ENCODE results near the gene LIN37.
"Not testable (repeated sequence)": the region's sequence is repeated elsewhere in the genome, so short reads cannot be mapped to it uniquely, and the experiment has no call there.

Gene LIN37

DNA sequence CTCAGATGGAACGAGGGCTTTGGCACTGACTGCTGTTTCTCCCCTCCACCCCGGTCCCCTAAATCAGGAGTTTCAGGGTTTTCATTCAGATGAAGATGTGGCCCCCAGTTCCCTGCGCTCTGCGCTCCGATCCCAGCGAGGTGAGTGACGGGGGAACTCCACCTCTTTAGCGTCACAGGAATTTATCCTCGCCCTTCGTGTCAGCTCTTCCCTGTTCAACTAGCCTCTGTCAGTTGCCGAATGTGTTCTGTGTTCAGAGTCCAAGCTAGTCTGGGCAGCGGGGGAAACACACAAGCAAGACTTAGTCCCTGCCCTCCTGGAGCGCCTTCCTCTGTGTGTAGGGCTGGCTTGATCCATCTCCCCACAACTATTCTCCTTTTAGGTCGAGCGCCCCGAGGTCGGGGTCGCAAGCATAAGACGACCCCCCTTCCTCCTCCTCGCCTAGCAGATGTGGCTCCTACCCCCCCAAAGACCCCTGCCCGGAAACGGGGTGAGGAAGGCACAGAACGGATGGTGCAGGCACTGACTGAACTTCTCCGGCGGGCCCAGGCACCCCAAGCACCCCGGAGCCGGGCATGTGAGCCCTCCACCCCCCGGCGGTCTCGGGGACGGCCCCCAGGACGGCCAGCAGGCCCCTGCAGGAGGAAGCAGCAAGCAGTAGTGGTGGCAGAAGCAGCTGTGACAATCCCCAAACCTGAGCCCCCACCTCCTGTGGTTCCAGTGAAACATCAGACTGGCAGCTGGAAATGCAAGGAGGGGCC lies 28.8 kb upstream of the LIN37 start:
- DNase-seq (ENCODE audit: low read depth in 2 of 2), result no peak

DNA sequence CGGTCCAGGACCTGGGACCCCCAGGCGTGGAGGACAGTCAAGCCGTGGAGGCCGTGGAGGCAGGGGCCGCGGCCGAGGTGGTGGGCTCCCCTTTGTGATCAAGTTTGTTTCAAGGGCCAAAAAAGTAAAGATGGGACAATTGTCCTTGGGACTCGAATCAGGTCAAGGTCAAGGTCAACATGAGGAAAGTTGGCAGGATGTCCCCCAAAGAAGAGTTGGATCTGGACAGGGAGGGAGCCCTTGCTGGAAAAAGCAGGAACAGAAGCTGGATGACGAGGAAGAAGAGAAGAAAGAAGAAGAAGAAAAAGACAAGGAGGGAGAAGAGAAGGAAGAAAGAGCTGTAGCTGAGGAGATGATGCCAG lies 28.2 kb upstream of the LIN37 start:
- DNase-seq (ENCODE audit: low read depth in 2 of 2), result no peak

DNA sequence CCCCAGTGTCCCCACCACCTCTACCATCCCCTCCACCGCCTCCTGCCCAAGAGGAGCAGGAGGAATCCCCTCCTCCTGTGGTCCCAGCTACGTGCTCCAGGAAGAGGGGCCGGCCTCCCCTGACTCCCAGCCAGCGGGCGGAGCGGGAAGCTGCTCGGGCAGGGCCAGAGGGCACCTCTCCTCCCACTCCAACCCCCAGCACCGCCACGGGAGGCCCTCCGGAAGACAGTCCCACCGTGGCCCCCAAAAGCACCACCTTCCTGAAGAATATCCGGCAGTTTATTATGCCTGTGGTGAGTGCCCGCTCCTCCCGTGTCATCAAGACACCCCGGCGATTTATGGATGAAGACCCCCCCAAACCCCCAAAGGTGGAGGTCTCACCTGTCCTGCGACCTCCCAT lies 27.7 kb upstream of the LIN37 start:
- no peak for DNase-seq (ENCODE audit: low read depth in 2 of 2)

DNA sequence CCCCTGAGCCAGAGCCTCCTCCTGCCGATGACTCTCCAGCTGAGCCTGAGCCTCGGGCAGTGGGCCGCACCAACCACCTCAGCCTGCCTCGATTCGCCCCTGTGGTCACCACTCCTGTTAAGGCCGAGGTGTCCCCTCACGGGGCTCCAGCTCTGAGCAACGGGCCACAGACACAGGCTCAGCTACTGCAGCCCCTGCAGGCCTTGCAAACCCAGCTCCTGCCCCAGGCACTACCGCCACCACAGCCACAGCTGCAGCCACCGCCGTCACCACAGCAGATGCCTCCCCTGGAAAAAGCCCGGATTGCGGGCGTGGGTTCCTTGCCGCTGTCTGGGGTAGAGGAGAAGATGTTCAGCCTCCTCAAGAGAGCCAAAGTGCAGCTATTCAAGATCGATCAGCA lies 27.0 kb upstream of the LIN37 start:
- no peak for DNase-seq (ENCODE audit: low read depth in 2 of 2)

DNA sequence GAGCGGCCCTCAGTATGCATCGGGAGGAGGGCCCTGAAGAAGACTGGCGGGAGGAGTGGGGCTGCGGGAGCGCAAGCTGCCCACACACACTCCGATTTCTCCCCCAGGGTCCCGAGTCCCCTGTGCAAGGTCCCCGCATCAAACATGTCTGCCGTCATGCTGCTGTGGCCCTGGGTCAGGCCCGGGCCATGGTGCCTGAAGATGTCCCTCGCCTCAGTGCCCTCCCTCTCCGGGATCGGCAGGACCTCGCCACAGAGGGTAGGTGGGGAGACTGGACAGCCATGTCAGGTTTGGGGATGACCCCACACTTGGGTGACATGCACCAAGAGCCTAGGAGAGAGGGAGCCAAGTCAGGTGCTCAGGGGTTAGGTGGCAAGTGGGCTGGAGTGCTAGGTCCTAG lies 25.9 kb upstream of the LIN37 start:
- no peak for DNase-seq (ENCODE audit: low read depth in 2 of 2)

DNA sequence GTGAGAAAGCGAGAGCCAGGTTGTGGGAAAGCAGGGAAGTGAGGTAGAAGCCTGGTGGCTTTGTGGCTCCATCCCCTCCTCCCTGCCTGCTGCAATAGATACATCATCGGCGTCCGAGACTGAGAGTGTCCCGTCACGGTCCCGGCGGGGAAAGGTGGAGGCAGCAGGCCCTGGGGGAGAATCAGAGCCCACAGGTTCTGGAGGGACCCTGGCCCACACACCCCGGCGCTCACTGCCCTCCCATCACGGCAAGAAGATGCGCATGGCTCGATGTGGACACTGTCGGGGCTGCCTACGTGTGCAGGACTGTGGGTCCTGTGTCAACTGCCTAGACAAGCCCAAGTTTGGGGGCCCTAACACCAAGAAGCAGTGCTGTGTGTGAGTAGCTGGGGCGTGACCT lies 25.5 kb upstream of the LIN37 start:
- DNase-seq (ENCODE audit: low read depth in 2 of 2), result no peak

DNA sequence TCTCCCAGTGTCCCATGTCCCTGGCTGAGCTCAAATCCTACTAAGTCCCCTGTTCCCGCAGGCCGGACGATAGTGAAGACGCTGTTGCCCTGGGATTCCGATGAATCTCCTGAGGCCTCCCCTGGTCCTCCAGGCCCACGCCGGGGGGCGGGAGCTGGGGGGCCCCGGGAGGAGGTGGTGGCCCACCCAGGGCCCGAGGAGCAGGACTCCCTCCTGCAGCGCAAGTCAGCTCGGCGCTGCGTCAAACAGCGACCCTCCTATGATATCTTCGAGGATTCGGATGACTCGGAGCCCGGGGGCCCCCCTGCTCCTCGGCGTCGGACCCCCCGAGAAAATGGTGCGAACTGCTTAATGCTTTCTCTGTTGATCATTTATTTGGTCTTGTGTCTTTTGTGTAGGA lies 24.7 kb upstream of the LIN37 start:
- no peak for DNase-seq (ENCODE audit: low read depth in 2 of 2)

DNA sequence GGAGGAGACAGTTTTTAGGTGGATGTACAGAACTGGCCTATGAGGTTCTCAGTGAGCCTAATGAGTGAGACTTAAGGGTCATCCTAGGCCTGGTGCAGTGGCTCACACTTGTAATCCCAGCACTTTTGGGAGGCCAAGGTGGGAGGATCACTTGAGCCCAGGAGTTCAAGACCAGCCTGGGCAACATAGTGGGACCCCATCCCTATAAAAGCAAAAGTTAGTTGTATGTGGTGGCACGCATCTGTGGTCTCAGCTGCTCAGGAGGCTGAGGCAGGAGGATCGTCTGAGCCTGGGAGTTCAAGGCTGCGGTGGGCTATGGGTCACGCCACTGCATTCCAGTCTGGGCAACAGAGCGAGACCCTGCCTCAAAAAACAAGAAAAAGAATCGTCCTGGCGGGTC lies 24.2 kb upstream of the LIN37 start:
- DNase-seq (ENCODE audit: low read depth in 2 of 2), result not testable (repeated sequence)

DNA sequence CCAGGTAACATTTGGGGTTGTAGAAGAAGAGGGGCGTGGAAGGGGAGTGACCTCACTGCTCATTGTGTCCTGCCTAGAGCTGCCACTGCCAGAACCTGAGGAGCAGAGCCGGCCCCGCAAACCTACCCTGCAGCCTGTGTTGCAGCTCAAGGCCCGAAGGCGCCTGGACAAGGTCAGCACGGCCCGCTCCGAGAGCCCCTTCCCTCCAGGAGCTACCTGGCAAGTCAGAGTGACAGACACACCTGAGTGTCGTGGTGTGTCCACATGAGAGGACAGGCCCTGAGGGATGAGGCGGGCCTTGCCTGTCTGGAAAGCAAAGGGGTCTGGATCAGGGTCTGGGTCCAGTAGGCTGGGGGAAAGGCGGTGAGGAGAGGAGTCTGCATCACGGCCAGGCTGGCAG lies 23.8 kb upstream of the LIN37 start:
- DNase-seq (ENCODE audit: low read depth in 2 of 2), result no peak

DNA sequence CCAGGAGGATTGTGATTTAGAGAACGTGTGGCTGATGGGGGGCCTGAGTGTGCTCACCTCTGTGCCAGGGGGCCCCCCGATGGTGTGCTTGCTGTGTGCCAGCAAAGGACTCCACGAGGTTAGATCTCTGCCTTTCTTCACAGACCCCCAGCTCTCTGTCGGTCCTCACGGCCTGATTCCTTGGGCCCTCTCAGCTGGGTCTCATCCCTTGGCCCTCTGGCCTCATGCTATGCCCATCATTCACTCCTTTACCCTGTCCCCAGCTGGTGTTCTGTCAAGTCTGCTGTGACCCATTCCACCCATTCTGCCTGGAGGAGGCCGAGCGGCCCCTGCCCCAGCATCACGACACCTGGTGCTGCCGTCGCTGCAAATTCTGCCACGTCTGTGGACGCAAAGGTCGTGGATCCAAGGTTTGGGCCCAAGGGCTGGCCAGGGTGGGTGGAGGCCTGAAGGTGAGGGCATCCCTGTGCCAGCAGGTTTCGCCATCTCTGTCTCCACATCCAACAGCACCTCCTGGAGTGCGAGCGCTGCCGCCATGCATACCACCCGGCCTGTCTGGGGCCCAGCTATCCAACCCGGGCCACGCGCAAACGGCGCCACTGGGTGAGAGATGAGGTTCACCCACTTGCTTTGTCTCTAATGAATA lies 23.0 kb upstream of the LIN37 start:
- no peak for DNase-seq (ENCODE audit: low read depth in 2 of 2)

DNA sequence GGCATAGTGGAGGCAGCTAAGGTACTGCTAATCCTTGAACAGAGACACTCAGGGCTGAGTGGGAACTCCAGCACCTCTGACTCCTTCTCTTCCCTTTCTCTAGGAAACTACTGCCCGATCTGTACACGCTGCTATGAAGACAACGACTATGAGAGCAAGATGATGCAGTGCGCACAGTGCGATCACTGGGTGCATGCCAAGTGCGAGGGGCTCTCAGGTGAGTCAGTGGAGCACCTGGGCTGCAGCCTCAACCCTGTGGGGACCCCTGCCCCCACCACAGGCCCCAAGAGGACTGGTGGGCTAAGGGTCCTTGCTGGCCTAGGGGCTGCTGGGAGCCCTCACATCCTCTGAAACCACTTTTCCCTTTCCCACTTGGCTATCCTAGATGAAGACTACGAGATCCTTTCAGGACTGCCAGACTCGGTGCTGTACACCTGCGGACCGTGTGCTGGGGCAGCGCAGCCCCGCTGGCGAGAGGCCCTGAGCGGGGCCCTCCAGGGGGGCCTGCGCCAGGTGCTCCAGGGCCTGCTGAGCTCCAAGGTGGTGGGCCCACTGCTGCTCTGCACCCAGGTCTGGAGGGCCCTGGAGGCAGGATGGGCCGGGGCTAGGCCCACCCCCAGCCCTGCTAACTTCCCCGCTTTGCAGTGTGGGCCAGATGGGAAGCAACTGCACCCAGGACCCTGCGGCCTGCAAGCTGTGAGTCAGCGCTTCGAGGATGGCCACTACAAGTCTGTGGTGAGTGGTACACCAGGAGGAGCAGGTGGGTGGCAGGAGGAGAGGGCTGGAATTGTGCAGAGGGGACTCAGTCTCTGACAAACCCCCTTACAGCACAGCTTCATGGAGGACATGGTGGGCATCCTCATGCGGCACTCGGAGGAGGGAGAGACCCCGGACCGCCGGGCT lies 21.1 kb upstream of the LIN37 start:
- DNase-seq (ENCODE audit: low read depth in 2 of 2), result no peak

DNA sequence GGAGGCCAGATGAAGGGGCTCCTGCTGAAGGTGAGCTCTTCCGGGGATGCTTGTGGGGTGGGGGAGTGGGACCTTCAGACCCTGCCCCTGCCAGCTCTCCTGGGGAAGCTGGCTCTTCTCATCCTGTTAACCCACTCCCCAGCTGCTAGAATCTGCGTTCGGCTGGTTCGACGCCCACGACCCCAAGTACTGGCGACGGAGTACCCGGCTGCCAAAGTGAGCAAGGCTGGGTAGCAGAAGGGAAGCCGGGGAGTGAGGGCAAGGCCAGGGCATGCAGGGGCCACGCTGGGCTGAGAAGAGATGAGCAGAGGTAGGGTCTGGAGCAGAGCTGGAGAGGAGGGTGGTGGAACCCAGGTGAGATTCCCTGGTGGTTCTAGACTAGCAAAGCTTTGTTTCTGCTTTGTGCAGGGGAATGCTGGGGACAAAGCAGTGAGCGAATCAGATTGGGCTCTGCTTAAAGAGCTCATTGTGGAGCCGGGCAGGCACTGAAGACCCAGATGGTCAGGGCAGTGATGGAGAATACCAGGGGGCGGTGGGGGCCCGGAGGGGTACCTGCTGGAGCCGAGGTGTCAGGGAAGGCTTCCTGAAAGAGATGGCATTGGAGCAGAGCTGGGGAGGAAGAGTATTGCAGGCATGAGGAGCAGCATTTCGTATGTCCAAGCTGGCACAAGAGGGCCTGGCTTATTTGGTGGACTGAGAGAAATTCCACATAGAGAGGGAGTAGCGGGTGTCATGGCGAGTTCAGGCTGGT lies 20.2 kb upstream of the LIN37 start:
- no peak for DNase-seq (ENCODE audit: low read depth in 2 of 2)

DNA sequence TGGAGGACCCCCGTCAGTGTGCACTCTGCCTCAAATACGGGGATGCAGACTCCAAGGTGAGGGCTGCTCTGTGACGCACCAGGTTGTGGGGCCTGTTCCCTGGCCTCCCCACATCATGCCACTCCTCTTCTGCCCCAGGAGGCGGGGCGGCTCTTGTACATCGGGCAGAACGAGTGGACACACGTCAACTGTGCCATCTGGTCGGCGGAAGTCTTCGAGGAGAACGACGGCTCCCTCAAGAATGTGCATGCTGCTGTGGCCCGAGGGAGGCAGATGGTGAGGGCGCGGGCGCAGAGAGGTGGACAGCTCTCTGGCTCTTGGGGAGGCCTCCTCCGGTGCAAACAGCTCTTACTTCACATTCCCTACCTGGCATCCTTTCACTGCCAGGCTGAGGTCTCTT lies 19.4 kb upstream of the LIN37 start:
- DNase-seq (ENCODE audit: low read depth in 2 of 2), result no peak

DNA sequence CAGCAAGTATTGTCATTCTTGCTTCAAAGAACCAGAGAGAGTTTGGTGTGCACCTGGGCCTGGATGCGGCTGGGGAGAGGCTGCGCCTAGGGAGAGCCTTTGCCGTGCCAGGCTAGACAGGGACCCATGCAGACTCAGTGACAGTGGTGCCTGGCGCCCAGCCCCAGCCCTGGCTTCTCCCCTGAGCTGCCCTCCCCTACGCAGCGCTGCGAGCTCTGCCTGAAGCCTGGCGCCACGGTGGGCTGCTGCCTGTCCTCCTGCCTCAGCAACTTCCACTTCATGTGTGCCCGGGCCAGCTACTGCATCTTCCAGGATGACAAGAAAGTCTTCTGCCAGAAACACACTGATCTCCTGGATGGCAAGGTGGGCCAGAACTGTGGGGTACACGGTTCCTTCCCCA lies 18.6 kb upstream of the LIN37 start:
- no peak for DNase-seq (ENCODE audit: low read depth in 2 of 2)

DNA sequence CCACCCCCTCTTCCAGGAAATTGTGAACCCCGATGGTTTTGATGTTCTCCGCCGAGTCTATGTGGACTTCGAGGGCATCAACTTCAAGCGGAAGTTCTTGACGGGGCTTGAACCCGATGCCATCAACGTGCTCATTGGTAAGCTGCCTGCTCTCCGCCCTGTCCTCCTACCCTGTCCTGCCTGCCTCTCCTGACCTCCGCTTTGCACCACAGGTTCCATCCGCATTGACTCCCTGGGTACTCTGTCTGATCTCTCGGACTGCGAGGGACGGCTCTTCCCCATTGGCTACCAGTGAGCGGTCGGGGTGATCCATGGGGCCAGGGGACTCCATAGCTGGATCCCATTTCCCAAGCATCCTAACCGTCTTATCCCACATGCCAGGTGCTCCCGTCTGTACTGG lies 18.1 kb upstream of the LIN37 start:
- DNase-seq (ENCODE audit: low read depth in 2 of 2), result no peak

DNA sequence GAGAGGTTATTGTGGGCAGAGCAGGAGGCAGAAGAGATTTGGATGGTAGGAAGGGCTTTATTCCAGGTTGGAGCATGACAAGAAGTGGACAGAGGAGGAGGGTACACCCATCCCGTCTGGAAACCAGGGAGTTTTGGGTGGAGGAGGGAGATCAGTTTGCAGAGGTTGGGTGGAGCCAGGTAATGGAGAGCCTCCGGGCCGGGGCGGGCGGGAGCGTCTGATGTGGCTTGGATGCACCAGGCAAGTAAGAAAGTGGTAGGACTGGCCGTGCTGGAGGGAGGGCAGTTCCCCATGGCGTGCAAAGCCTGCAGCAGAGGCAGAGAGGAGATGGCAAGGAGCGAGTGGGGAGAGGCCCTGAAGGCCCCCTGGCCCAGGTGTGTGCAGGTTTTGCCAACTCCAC lies 17.0 kb upstream of the LIN37 start:
- DNase-seq (ENCODE audit: low read depth in 2 of 2), result no peak

DNA sequence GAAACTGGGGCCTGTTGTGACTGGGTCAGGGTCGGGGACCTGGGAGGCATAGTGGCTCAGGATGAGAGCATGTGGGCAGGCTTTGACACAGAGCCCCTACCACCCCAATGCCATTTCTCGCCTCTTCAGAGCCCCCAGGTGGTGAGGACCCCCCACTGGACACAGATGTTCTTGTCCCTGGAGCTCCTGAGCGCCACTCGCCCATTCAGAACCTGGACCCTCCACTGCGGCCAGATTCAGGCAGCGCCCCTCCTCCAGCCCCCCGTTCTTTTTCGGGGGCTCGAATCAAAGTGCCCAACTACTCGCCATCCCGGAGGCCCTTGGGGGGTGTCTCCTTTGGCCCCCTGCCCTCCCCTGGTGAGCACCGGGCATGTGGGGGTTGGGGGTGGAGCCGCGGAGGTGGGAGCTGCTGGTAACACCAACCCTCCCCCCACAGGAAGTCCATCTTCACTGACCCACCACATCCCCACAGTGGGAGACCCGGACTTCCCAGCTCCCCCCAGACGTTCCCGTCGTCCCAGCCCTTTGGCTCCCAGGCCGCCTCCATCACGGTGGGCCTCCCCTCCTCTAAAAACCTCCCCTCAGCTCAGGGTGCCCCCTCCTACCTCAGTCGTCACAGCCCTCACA lies 16.5 kb upstream of the LIN37 start:
- no peak for DNase-seq (ENCODE audit: low read depth in 2 of 2)

DNA sequence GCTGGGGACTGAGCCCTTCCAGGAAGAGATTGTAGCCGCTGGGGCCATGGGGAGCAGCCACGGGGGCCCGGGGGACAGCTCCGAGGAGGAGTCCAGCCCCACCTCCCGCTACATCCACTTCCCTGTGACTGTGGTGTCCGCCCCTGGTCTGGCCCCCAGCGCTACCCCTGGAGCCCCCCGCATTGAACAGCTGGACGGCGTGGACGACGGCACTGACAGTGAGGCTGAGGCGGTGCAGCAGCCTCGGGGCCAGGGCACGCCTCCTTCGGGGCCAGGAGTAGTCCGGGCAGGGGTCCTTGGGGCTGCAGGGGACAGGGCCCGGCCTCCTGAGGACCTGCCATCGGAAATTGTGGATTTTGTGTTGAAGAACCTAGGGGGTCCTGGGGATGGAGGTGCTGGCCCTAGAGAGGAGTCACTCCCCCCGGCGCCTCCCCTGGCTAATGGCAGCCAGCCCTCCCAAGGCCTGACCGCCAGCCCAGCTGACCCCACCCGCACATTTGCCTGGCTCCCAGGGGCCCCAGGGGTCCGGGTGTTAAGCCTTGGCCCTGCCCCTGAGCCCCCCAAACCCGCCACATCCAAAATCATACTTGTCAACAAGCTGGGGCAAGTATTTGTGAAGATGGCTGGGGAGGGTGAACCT lies 15.7 kb upstream of the LIN37 start:
- DNase-seq (ENCODE audit: low read depth in 2 of 2), result no peak

DNA sequence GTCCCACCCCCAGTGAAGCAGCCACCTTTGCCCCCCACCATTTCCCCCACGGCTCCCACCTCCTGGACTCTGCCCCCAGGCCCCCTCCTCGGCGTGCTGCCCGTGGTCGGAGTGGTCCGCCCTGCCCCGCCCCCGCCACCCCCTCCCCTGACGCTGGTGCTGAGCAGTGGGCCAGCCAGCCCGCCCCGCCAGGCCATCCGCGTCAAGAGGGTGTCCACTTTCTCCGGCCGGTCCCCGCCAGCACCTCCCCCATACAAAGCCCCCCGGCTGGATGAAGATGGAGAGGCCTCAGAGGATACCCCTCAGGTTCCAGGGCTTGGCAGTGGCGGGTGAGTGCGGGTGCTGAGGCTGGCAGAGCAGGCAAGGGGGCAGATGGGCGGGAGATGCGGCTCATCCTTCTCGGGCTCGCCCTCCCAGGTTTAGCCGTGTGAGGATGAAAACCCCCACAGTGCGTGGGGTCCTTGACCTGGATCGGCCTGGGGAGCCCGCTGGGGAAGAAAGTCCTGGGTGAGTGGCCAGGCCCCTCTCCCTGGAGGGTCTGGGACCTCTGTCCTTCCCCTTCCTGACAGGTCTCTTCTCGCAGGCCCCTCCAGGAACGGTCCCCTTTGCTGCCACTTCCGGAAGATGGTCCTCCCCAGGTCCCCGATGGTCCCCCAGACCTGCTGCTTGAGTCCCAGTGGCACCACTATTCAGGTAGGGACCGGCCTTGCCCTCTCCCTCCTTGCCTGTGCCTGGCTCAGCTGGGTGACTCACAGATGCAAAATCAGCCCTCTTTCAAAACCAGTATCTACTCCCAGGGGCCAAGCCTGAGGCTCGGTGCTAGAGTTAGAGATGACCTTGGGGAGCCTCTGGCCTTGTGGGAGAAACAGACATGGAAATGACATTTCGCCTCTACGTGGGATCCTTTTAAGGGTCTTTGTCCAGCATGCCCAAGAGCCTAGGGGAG lies 14.9 kb upstream of the LIN37 start:
- no peak for DNase-seq (ENCODE audit: low read depth in 2 of 2)

DNA sequence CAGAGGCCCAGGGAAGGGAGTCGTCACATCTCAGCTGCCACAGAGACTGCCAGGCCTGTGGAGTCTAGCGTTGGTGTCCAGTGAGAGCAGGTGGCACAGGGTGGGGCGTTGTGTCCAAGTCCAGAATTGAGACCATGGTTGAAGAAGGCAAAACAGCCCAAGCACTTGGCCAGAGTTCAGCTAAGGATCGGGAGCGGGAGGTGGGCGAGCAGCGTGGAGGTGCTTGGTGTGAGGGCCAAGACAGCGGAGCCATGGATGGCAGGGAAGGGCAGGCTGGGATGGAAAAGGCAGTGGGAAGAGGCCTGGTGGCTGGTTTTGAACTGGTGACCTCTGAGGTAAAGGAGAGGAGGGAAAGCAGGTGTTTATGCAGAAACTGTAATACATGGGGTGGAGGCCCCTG lies 14.1 kb upstream of the LIN37 start:
- no peak for DNase-seq (ENCODE audit: low read depth in 2 of 2)
